ENCODE data around the gene ARHGEF28.

ARHGEF28 gene

GRCh38 chr5:73629456-73629855 lies 3.5 kb downstream of the ARHGEF28 start:
- no peak for DNase-seq (ENCODE audit: low read depth)
- no peak overlapping the region for H3K4me3 ChIP-seq (ENCODE audit: control insufficient read depth, low read depth, low read length)
- TF ChIP-seq CTCF (IDR thresholded peaks at IDR 0.05; ENCODE audit: control insufficient read depth, insufficient read depth, low read depth, low read length, missing control alignments), result no peak

- no peak for DNase-seq (ENCODE audit: low read depth)
- H3K4me3 ChIP-seq (ENCODE audit: control insufficient read depth, low read depth, low read length), result no peak overlapping the region
- TF ChIP-seq CTCF (IDR thresholded peaks at IDR 0.05; ENCODE audit: control insufficient read depth, insufficient read depth, low read depth, low read length, missing control alignments), result no peak
Measured at GRCh38 chr5:73630765-73631164, 4.8 kb downstream of the ARHGEF28 start.

- no peak for DNase-seq (ENCODE audit: low read depth)
- TF ChIP-seq CTCF (IDR thresholded peaks at IDR 0.05; ENCODE audit: control insufficient read depth, insufficient read depth, low read depth, low read length, missing control alignments), result no peak
- H3K4me3 ChIP-seq (ENCODE audit: control insufficient read depth, low read depth, low read length), result no peak overlapping the region
Measured at GRCh38 chr5:73631500-73631899, 5.5 kb downstream of the ARHGEF28 start.

DNA sequence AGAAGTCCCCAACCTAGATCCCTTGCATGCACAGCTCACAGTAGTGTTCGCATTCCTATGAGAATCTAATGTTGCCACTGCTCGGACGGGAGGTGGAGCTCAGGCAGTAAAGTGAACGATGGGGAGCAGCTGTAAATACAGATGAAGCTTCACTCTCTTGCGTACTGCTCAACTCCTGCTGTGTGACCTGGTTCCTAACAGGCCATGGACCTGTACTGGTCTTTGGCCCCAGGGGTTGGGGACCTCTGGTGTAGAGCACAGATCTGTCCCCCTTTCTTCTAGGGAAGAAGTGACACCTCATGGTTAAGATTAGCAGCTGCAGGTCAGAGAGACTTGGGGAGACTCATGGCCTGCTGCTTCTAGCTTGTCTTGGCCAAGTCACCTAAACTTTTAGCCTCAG lies 7.1 kb downstream of the ARHGEF28 start:
- no peak overlapping the region for H3K4me3 ChIP-seq (ENCODE audit: control insufficient read depth, low read depth, low read length)
- no peak for DNase-seq (ENCODE audit: low read depth)
- TF ChIP-seq CTCF (IDR thresholded peaks at IDR 0.05; ENCODE audit: control insufficient read depth, insufficient read depth, low read depth, low read length, missing control alignments), result no peak

DNA sequence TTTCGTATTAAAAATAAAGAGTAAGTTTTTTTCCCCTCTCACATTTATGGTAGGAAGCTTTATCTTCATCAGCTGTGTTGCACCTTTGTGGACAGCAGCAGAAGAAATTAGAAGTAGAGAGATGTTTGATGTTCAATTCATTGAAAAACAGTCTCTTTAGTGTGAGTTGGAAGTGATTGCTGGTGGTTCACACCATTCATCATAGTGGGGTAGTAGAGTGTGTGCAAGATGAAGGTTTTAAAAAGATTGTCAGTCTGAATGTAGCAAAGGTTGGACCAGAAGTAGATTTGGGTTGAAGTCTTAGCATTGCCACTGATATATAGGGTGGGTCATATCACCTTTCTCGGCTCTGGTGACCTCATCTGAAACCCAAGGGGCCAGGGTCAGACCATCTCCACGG lies 10.4 kb downstream of the ARHGEF28 start:
- DNase-seq (ENCODE audit: low read depth), result no peak
- no peak overlapping the region for H3K4me3 ChIP-seq (ENCODE audit: control insufficient read depth, low read depth, low read length)
- TF ChIP-seq CTCF (IDR thresholded peaks at IDR 0.05; ENCODE audit: control insufficient read depth, insufficient read depth, low read depth, low read length, missing control alignments), result no peak

DNA sequence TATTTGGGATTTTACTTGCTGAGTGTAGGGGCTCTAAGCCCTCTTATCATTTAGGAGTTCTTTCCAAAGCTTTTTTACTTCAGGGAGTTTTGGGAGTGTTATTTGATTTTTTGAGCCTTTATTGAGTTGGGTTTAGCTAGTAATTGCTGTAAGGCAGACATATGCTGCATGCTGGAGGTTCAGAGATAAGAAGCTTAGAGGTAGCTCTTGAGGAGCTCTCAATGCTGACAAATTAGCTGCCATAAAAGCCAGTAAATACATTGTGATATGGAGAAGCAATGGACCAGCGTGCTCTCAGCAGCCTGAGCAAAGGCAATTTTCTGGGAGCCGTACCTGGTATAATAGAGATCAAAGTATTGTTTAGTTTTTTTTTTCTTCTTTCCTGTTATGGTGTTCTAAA lies 11.6 kb downstream of the ARHGEF28 start:
- H3K4me3 ChIP-seq (ENCODE audit: control insufficient read depth, low read depth, low read length), result no peak overlapping the region
- no peak for DNase-seq (ENCODE audit: low read depth)
- TF ChIP-seq CTCF (IDR thresholded peaks at IDR 0.05; ENCODE audit: control insufficient read depth, insufficient read depth, low read depth, low read length, missing control alignments), result no peak
